Fibroblast of the conjunctiva (primary cell): ENCODE measurements around the gene ABCC10.
"Not testable (repeated sequence)": the region's sequence is repeated elsewhere in the genome, so short reads cannot be mapped to it uniquely, and the experiment has no call there.

Source experiments
- DNase-seq: peaks from one replicate; pipeline ENCODE4 v3.0.0-alpha.2; 2010; ENCODE audit warnings: low read depth

The ABCC10 gene, protein sequence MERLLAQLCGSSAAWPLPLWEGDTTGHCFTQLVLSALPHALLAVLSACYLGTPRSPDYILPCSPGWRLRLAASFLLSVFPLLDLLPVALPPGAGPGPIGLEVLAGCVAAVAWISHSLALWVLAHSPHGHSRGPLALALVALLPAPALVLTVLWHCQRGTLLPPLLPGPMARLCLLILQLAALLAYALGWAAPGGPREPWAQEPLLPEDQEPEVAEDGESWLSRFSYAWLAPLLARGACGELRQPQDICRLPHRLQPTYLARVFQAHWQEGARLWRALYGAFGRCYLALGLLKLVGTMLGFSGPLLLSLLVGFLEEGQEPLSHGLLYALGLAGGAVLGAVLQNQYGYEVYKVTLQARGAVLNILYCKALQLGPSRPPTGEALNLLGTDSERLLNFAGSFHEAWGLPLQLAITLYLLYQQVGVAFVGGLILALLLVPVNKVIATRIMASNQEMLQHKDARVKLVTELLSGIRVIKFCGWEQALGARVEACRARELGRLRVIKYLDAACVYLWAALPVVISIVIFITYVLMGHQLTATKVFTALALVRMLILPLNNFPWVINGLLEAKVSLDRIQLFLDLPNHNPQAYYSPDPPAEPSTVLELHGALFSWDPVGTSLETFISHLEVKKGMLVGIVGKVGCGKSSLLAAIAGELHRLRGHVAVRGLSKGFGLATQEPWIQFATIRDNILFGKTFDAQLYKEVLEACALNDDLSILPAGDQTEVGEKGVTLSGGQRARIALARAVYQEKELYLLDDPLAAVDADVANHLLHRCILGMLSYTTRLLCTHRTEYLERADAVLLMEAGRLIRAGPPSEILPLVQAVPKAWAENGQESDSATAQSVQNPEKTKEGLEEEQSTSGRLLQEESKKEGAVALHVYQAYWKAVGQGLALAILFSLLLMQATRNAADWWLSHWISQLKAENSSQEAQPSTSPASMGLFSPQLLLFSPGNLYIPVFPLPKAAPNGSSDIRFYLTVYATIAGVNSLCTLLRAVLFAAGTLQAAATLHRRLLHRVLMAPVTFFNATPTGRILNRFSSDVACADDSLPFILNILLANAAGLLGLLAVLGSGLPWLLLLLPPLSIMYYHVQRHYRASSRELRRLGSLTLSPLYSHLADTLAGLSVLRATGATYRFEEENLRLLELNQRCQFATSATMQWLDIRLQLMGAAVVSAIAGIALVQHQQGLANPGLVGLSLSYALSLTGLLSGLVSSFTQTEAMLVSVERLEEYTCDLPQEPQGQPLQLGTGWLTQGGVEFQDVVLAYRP (N-terminal part only)

GRCh38 chr6:43427406-43428111 is at the start of gene ABCC10:
Gene ABCC10, plus strand, starts transcription at chr6:43427541. Its CDS starts 438 bp downstream, at chr6:43427979.
- DNase-seq, result peak; percentile 93

GRCh38 chr6:43377710-43378229 is 49.6 kb upstream of the ABCC10 start:
- DNase-seq, result no peak

DNA sequence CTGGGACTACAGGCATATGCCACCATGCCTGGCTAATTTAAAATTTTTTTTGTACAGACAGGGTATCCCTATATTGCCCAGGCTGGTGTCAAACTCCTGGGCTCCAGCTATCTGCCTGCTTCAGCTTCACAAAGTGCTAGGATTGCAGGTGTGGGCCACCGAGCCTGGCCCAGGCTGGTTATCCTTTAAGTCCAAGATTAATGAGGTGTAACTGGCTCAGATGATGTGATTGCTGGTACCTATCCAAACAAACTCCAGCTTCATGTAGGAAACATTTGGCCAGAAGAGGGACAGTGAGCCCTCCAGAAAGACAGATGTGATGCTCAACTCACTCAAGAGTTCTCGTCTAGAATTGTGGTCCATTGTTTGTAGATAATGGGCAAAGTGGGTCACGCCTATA is 48.7 kb upstream of the ABCC10 start:
- no peak for DNase-seq

DNA sequence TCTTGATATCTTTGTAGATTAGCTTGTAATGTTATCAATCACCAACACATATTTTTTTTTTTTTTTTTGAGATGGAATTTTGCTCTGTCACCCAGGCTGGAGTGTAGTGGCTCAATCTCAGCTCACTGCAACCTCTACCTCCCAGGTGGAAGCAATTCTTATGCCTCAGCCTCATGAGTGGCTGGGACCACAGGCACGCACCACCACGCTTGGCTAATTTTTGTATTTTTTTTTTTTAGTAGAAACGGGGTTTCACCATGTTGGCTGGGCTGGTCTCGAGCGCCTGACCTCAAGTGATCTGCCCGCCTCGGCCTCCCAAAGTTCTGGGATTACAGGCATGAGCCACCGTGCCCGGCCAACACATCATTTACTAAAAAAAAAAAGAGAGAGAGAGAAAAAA is 46.5 kb upstream of the ABCC10 start:
- not testable (repeated sequence) for DNase-seq

GRCh38 chr6:43383021-43383667 is 44.2 kb upstream of the ABCC10 start:
- DNase-seq, result peak; percentile 17

DNA sequence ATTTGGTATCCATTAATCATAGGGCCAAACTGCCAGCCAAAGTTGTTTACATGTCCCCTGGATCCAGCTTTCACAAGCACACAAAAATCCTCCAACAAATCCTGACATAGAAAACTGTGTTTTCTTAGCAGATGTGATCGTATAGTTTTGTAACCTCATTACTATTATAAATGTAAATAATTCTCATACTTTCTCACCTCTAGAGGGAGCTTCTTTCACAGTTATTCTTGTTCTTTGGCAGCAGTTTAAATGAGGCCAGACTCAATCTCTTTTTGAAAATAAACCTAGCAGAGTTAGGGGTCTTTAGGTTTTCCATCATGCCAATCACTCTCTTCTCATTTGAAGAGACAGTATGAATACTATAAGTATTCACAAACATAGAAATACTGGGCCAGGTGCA is 40.8 kb upstream of the ABCC10 start:
- no peak for DNase-seq

DNA sequence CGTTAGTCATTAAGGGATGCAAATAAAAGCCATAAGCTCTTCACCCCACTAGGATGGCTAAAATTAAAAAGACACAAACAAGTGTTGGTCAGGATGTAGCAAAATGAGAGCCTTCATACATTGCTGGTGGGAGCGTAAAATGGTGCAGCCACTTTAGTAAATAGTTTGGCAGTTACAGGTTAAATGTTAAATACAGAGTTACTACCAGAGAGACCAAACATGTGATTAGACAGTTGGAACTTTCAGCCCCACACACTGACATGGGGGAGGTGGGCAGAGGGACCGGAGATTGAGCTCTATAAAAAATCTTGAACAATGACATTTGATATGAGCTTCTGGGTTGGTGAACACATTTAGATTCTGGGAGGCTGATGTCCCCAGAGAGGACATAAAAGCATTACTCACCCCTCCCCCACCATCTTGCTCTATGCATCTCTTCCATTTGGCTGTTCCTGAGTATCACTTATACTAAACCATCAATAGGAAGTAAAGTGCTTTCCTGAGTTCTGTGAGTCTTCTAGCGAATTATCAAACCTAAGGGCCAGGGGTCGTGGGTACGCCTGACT is 37.5 kb upstream of the ABCC10 start:
- DNase-seq, result no peak

GRCh38 chr6:43390753-43391439 is 36.4 kb upstream of the ABCC10 start:
- DNase-seq, result not testable (repeated sequence)

DNA sequence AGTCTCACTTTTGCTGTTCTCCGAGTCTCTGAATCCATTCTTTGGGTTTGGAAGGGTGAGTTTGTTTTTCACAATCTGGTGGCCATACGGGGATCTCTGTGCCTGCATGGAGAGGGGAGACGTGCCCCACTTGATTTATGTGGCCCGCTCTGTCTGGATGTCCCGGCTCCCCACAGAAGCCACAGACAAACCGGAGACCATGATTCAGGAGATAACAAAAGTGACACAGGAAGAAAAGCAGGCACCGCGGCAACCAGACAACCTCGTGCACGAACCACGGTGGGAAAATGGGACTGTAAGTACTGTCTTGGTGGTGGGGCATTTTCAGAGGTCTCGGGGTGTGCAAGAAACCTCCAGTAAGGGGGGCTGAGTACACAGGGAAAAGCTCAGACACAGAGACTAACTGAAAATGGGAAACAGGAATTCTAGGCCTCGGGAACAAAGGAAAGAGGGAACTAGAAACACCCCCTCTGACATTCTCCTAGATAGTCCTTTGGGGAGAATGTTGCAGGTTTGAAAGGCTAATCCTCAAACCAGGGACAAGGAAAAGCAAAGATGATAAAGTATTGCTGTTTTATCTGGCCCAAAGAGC is 35.8 kb upstream of the ABCC10 start:
- DNase-seq, result no peak

GRCh38 chr6:43393133-43393532 is 34.2 kb upstream of the ABCC10 start:
- not testable (repeated sequence) for DNase-seq

- DNase-seq, result no peak
Observed at GRCh38 chr6:43393602-43394001, 33.7 kb upstream of the ABCC10 start.

- no peak for DNase-seq
Observed at GRCh38 chr6:43394982-43395381, 32.4 kb upstream of the ABCC10 start.

GRCh38 chr6:43395776-43396175 is 31.6 kb upstream of the ABCC10 start:
- DNase-seq, result no peak

DNA sequence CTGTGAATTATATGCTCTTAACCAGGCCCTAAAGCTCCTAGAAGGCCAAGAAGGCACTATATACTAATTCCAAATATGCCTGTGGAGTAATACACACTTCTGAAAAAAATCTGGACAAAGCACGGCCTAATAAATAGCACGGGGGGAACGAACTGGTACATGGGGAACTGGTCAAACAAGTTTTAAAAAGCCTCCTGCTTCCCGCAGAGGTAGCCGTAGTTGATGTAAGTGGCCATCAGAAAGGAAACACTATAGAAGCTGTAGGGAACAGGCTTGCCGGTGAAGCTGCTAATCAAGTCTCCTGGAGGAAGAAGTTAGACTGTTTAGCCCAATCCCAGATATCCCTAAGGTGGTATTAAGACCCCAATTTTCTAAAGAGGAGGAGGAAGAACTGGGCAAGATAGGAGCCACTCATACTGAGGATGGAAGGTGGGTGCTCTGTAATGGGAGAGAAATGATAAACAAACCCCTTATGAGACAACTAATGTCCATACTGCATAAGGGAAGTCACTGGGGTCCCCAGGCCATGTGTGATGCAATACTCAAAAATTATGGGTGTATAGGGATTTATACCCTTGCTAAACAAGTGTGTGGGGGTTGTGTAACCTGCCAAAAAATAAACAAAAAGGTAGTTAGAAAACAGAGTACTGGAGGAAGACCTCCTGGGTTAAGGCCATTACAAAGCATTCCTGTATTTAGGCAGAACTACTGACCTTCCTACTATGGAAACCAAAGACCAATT is 30.8 kb upstream of the ABCC10 start:
- no peak for DNase-seq

DNA sequence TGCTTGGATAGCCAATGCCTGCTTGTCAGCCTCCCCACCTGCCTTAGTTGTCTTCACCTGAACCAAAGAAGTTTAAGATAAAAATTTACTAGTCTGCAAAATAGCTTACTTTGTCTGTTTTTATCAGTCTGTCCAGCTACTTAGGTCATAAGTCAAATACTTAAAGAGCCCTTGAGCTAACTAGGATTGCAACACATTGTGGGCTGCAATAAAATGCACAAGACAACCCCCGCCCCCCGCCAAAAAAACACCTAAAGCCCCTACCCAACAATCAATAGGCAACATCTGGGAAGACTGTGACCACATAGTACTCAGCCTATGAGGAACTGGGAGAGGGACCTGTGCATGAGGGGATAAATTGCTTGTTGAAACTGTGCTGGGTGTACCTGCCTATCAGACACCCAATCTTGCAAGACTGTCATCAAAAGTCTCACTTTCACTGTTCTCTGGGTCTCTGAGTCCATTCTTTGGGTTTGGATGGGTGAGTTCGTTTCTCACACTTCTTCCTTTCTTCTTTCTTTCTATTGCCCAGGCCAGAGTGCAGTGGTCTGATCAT is 27.3 kb upstream of the ABCC10 start:
- no peak for DNase-seq

DNA sequence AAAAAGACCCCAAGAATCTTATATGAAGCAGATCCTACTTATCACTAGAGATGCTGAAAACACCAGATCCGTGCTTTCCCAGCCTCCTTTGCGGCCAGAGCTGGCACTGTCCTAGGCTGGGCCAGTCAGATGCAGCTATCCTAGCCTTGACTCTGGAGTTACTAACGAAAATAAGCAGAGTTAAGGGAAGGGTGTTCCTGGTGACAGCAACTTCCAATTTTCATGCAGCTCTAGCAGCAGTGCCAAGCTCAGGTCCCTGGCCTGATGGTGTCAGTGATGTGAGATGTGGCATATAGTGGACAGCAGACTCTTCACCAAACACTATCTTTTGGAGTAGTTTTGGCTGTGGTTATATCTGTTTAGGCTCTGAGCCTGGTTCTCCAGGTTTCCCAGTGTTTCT is 25.6 kb upstream of the ABCC10 start:
- DNase-seq, result no peak

DNA sequence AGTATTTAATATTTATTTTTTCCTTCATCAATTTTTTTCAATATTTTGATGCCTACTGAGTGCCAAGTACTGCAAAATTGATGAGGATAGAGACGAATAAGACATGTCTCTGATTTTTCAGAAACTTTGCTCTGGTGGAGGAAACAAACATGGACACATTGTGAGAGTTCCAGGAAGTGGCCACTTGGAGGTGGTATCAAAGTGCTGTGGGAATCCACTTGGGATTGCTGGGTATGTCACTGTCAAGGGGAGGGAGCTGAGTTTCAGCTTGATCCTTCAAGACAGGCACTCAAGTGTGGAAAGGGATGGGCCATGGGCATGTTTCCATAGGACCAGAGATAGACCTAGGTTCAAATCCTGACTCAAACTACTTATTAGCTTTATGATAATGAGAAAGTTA is 24.5 kb upstream of the ABCC10 start:
- DNase-seq, result no peak

- no peak for DNase-seq
Observed at GRCh38 chr6:43405354-43405753, 22.0 kb upstream of the ABCC10 start.
